Brain microvascular endothelial cell (primary cell): ENCODE data around the gene C8G.

Experiments used
- DNase-seq: peaks from one replicate; pipeline ENCODE4 v3.0.0-alpha.2; 2020
- H3K27ac ChIP-seq: fragments of 250-450 bp; sonication (Bioruptor Pico); 2 replicates; pipeline ENCODE4 v1.5.1; 2020; ENCODE audit warnings: mild to moderate bottlenecking, moderate library complexity
- H3K27me3 ChIP-seq: fragments of 250-450 bp; sonication (Bioruptor Pico); replicated peaks from 2 replicates; pipeline ENCODE4 v1.5.1; 2020; ENCODE audit warnings: mild to moderate bottlenecking
- H3K36me3 ChIP-seq: fragments of 250-450 bp; sonication (Bioruptor Pico); replicated peaks from 2 replicates; pipeline ENCODE4 v1.5.1; 2020; ENCODE audit warnings: mild to moderate bottlenecking
- H3K4me3 ChIP-seq: 2 replicates; pipeline ENCODE4 v1.5.1; 2011; ENCODE audit warnings: low read depth, mild to moderate bottlenecking, control low read depth, low read length, moderate library complexity
- in situ Hi-C: cut with HindIII; loops from 2 replicates; pipeline ENCODE4 v1.10.0; 2017; ENCODE audit warnings: low sequenced_read_pairs, low pct_ligation_motif_present
- TF ChIP-seq, protein P1 (sequence below): IDR thresholded peaks from 2 replicates; pipeline ENCODE4 v1.5.1; 2011; ENCODE audit warnings: low read depth, mild to moderate bottlenecking, moderate library complexity, low read length, control low read depth, inconsistent platforms; ENCODE audit errors: missing control alignments

Gene C8G

DNA sequence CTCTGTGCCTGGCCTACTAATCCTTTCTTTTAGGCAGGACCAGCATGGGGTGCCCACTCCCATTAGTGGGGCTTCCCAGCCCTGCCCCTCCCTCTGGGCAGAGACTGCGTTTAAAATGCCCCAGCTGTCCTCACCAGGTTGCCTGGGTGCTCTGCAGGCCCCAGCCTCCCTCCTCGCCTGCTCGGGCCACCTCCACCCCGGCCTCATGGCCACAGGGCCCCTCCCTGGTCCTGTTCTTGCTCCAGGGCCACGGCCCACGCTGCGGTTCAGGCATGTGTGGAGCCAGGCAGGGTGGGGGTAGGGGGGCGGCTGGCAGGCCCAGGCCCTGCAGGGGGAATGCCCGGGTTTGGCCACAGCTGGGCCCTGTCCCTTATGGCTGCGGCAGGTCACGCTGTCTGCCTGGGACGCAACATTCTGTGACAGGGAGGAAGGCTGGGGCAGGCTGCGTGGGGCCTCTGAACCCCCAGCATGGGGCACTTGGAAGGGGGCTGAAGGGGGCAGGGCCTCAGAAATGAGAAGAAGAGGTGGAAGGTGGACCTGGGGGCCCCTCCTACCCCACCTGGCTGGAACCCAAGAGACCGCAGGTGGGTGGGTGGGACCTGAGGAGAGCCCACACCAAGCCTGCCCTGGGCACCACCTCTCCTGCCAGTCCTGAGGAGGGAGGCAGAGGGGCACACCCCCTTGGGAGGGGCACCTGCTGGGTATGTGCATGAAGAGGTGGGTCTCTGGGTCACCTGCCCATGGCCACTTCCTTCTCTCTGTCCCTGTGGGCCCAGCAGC, 6.7 kb downstream of the C8G start, which contains the start of gene LCN12:
Gene LCN12, plus strand, starts transcription at position 733 of the 780 bp plus-strand sequence. CDS start 55 bp downstream, outside the sequence.
- TF ChIP-seq, protein P1, sequence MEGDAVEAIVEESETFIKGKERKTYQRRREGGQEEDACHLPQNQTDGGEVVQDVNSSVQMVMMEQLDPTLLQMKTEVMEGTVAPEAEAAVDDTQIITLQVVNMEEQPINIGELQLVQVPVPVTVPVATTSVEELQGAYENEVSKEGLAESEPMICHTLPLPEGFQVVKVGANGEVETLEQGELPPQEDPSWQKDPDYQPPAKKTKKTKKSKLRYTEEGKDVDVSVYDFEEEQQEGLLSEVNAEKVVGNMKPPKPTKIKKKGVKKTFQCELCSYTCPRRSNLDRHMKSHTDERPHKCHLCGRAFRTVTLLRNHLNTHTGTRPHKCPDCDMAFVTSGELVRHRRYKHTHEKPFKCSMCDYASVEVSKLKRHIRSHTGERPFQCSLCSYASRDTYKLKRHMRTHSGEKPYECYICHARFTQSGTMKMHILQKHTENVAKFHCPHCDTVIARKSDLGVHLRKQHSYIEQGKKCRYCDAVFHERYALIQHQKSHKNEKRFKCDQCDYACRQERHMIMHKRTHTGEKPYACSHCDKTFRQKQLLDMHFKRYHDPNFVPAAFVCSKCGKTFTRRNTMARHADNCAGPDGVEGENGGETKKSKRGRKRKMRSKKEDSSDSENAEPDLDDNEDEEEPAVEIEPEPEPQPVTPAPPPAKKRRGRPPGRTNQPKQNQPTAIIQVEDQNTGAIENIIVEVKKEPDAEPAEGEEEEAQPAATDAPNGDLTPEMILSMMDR = no peak
- no peak for DNase-seq
- no peaks in the 10 kb centered on the region for H3K36me3 ChIP-seq
- no peak within 1 kb of the TSS for H3K27ac ChIP-seq
- in situ Hi-C loops = no loop called here
- H3K27me3 ChIP-seq = no peaks in the 10 kb centered on the region
- no peak within 1 kb of the TSS for H3K4me3 ChIP-seq

- DNase-seq = no peak
- TF ChIP-seq, protein P1 = no peak
- Histone ChIP-seq H3K27me3 (no peaks in the 10 kb centered on the region), H3K4me3 (no peak overlapping the region), H3K36me3 (no peaks in the 10 kb centered on the region), H3K27ac (no peak overlapping the region)
- in situ Hi-C loops = no loop called here
Observed at GRCh38 chr9:136952321-136952850, 7.3 kb downstream of the C8G start.

DNA sequence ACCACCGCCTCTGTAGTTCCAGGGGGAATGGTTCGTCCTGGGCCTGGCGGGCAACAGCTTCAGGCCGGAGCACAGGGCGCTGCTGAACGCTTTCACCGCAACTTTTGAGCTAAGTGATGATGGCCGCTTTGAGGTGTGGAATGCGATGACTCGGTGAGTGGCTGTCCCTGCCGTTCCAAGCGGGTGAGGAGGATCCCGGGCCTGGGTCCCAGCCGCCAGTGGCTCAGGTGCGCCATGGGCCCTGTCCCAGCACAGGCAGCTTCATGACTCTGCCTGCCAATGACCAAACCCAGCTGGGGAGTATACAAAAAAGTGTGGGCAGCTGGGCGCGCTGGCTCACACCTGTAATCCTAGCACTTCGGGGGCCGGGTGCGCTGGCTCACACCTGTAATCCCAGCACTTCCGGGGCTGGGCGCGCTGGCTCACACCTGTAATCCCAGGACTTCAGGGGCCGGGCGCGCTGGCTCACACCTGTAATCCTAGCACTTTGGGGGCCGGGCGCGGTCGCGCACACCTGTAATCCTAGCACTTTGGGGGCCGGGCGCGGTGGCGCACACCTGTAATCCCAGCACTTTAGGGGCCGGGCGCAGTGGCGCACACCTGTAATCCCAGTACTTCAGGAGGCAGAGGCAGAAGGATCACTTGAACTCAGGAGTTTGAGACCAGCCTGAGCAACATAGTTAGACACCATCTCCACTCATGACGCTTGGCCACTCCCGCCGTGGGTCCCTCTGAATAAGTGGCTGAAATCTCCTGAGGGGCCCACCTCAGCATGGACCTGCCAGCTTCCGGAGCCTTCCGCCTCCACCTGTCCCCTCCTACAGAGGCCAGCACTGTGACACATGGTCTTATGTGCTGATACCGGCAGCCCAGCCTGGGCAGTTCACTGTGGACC, 8.1 kb downstream of the C8G start:
- no peak for DNase-seq
- H3K36me3 ChIP-seq = no peaks in the 10 kb centered on the region
- in situ Hi-C loops = no loop called here
- H3K27ac ChIP-seq = no peak overlapping the region
- no peak overlapping the region for H3K4me3 ChIP-seq
- TF ChIP-seq, protein P1 = no peak
- H3K27me3 ChIP-seq = no peaks in the 10 kb centered on the region

DNA sequence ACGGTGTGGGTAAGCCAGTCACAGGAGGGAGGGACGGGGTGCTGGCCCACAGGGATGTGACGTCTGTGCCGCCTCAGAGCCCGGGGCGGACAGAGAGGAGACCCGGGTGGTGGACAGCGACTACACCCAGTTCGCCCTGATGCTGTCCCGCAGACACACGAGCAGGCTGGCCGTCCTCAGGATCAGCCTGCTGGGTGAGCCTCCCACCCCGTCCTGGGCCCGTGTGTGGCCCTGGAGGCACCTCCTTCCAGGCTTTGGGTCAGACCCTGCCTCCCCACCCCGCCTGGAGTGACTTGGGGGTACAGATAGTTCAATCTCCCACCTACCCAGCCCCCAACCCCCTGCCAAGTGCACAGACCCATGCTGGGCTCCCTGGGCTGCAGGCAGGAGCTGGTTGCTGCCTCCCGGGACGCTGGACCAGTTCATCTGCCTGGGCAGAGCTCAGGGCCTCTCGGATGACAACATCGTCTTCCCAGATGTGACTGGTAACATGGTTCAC, 8.8 kb downstream of the C8G start:
- Histone ChIP-seq H3K36me3 (no peaks in the 10 kb centered on the region), H3K27me3 (no peaks in the 10 kb centered on the region), H3K27ac (no peak overlapping the region), H3K4me3 (no peak overlapping the region)
- TF ChIP-seq, protein P1 = no peak
- in situ Hi-C loops = no loop called here
- no peak for DNase-seq

DNA sequence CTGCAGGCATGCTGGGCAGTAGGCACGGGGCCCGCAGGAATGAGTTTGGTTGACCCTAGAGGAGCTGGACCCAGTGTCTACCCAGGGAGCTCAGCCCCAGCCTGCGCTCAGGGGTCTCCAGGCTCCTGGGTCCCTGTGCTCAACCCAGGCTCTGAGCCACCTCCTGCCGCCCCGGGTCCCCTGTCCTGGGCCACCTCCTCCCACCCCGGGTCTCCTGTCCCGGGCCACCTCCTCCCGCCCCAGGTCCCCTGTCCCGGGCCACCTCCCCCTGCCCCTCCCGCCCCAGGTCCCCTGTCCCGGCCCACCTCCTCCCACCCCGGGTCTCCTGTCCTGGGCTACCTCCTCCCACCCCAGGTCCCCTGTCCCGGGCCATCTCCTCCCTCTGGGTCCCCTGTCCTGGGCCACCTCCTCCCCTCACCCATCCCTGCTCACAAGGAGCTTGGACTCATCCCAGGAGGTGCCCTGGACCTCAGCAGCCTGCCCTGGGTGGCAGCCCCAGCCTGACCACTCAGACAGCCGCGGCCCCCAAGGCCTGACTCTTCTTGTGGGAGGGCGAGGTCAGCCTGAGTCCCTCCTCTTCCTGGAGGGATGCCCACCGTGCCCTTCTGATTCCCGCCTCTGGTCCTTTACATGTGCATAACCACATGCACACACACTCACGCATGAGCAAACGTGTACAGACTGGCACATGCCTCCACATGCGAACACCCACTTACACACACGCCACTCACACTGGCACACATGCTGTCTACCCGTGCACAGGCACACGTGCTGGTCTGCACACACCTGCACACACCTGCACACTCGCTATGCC, 9.4 kb downstream of the C8G start:
- no peak for DNase-seq
- Histone ChIP-seq H3K27me3 (no peaks in the 10 kb centered on the region), H3K4me3 (no peak overlapping the region), H3K36me3 (no peaks in the 10 kb centered on the region), H3K27ac (no peak overlapping the region)
- in situ Hi-C loops = no loop called here
- TF ChIP-seq, protein P1 = no peak
